ENCODE results near the gene PARVA.
"Not testable (repeated sequence)": the region's sequence is repeated elsewhere in the genome, so short reads cannot be mapped to it uniquely, and the experiment has no call there.

GRCh38 chr11:12365965-12366575 lies 11.3 kb upstream of the PARVA start:
- TF ChIP-seq CTCF (IDR thresholded peaks at IDR 0.05; ENCODE audit: control extremely low read depth in 1 of 3, insufficient read depth in 1 of 3, low read depth in 1 of 3, low read length in 3 of 3); BACH1 (IDR thresholded peaks at IDR 0.05; ENCODE audit: low read length); POLR2A (IDR thresholded peaks at IDR 0.05; ENCODE audit: control extremely low read depth in 1 of 2, low read depth in 2 of 2, low read length in 2 of 2); JUND (IDR thresholded peaks at IDR 0.05; ENCODE audit: low read length); ATF3 (IDR thresholded peaks at IDR 0.05; ENCODE audit: insufficient read depth, low read depth, low read length); POLR2AphosphoS5 (IDR thresholded peaks at IDR 0.05; ENCODE audit: low read depth, low read length); MAFK (IDR thresholded peaks at IDR 0.05; ENCODE audit: low read depth, low read length); EGR1 (IDR thresholded peaks at IDR 0.05; ENCODE audit: borderline replicate concordance, low read depth, low read length); EP300 (IDR thresholded peaks at IDR 0.05; ENCODE audit: borderline replicate concordance in 1 of 2, low read depth in 2 of 2, low read length in 2 of 2); BRCA1 (IDR thresholded peaks at IDR 0.05; ENCODE audit: low read depth, low read length); GABPA (IDR thresholded peaks at IDR 0.05; ENCODE audit: borderline replicate concordance, insufficient read depth, low read length); CREB1 (IDR thresholded peaks at IDR 0.05); CHD2 (IDR thresholded peaks at IDR 0.05; ENCODE audit: low read length): not testable (repeated sequence)

All from H1 (cell line).